ENCODE data around the gene PTPRG.

PTPRG gene

GRCh38 chr3:62265528-62265927 is 704.2 kb downstream of the PTPRG start:
- no peak for DNase-seq (ENCODE audit: extremely low read depth, low read depth)
- TF ChIP-seq, protein P1, sequence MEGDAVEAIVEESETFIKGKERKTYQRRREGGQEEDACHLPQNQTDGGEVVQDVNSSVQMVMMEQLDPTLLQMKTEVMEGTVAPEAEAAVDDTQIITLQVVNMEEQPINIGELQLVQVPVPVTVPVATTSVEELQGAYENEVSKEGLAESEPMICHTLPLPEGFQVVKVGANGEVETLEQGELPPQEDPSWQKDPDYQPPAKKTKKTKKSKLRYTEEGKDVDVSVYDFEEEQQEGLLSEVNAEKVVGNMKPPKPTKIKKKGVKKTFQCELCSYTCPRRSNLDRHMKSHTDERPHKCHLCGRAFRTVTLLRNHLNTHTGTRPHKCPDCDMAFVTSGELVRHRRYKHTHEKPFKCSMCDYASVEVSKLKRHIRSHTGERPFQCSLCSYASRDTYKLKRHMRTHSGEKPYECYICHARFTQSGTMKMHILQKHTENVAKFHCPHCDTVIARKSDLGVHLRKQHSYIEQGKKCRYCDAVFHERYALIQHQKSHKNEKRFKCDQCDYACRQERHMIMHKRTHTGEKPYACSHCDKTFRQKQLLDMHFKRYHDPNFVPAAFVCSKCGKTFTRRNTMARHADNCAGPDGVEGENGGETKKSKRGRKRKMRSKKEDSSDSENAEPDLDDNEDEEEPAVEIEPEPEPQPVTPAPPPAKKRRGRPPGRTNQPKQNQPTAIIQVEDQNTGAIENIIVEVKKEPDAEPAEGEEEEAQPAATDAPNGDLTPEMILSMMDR (IDR thresholded peaks at IDR 0.05; ENCODE audit: low read depth, low read length) = no peak

DNA sequence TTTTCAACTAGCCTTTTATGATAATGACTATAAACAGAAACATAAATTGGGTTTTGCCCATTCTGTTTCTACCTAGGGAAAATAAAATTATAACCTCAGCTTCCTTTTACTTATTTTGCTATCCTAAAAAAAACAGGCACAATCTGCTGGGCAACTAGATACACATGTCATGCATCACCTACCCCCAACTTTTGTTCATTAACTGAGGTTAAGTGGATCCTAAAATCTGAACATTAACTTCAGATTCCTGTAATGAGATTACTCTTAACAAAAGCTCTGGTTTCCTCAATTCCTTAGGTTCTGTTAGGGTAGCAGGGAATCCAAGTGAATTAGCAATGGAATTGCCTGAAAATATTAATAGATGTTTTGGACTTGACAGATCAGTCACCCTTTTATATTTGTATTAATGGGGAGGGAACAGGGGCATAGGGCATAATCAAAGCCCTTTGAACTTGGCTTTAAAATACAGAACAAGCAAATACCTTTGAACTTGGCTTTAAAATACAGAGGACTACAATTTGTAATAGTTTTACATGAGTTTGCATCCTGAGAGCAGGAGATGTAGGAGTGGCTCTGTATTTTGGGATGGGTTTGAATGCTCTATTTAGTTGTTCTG is 705.4 kb downstream of the PTPRG start:
- TF ChIP-seq, protein P1 (IDR thresholded peaks at IDR 0.05; ENCODE audit: low read depth, low read length) = no peak
- DNase-seq (ENCODE audit: extremely low read depth, low read depth) = no peak

DNA sequence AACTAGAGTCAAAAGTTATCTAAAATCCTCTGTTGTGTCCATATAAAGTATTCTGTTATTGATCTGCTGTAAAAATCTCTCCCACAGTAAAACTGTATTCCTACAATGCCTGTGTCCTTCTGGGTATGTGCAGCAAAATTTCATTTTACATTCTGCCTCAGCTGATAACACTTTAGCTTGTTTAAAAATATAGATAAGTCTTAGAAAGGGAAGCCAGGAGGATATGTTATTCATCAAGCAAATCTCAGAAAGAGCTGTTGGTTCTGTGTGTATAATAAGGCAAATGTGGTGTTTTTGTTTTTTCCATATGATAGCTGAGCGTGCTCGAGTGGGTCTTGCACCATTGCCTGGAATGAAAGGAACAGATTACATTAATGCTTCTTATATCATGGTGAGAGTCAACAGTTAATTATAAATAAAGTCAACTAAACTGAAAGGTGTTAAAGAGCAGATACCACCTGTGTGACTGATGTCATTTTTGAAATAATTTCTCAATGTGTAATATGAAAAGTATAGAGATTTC is 715.3 kb downstream of the PTPRG start:
- TF ChIP-seq, protein P1 (IDR thresholded peaks at IDR 0.05; ENCODE audit: low read depth, low read length) = no peak
- DNase-seq (ENCODE audit: extremely low read depth, low read depth) = no peak

GRCh38 chr3:62277450-62277849 is 716.1 kb downstream of the PTPRG start:
- TF ChIP-seq, protein P1 (IDR thresholded peaks at IDR 0.05; ENCODE audit: low read depth, low read length) = no peak
- no peak for DNase-seq (ENCODE audit: extremely low read depth, low read depth)

- TF ChIP-seq, protein P1 (IDR thresholded peaks at IDR 0.05; ENCODE audit: low read depth, low read length) = no peak
- no peak for DNase-seq (ENCODE audit: extremely low read depth, low read depth)
Observed at GRCh38 chr3:62277986-62278385, 716.6 kb downstream of the PTPRG start.

DNA sequence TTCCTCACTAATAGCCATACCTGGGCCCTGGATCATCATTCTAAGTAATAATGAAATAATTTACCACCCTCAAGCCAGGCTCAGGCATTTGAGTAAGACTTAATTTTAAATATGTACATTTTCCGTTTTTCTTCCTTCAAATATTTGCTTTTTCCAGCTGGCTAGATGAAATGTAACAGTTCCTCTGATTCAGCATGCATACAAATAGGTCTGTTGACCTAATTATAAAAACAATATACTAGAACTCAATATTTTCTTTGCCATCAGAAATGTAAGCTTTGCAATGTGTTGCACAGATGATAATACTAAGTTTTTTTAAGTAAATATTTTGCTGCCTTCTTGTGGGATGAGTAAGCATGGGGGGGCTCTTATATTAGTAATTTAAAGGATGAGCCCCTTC is 720.4 kb downstream of the PTPRG start:
- TF ChIP-seq, protein P1 (IDR thresholded peaks at IDR 0.05; ENCODE audit: low read depth, low read length) = no peak
- DNase-seq (ENCODE audit: extremely low read depth, low read depth) = no peak

DNA sequence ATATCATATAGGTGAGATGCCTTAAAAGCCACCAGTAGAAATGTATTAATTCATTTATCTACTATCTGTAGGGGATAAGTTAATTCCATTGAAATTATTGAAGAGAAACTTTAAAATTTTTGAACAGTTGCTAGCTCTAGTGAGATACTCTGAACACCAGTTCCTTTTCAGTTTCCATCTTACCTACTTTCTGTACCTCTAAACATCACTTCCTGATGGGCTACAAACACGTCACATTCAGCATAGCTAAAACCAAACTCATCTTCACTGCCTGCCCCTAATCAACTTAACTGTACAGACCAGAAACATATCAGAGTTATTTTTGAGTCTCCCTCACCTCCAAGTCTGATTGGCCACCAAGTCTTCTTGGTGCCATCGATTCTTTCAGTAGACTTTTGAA is 723.1 kb downstream of the PTPRG start:
- TF ChIP-seq, protein P1 (IDR thresholded peaks at IDR 0.05; ENCODE audit: low read depth, low read length) = no peak
- no peak for DNase-seq (ENCODE audit: extremely low read depth, low read depth)
